DOHH2 (cell line): ENCODE data around the gene IGBP1.
A peak's percentile ranks its signal among the peaks of the same experiment; 100 is the strongest.

ENCODE experiments used
- CTCF ChIP-seq: fragments of 200-600 bp; sonication (generic); IDR thresholded peaks from one replicate; pipeline ENCODE4 v1.5.1; 2014; ENCODE audit warnings: antibody characterized with exemption, mild to moderate bottlenecking, low read depth, low read length; ENCODE audit not compliant: poor library complexity, severe bottlenecking
- EZH2phosphoT487 ChIP-seq: fragments of 200-600 bp; sonication (generic); IDR thresholded peaks from 2 replicates; pipeline ENCODE4 v1.6.1; 2017; ENCODE audit warnings: borderline replicate concordance, mild to moderate bottlenecking, antibody characterized with exemption, low read length, moderate library complexity, mixed read lengths

- peak; percentile 78 for TF ChIP-seq CTCF
- TF ChIP-seq EZH2phosphoT487: no peak
Measured at GRCh38 chrX:70133303-70134115, at the start of gene IGBP1.
